AG09319 (cell line): ENCODE measurements around the gene NKIRAS2.

Experiments used
- DNase-seq: peaks from one replicate; pipeline ENCODE4 v3.0.0-alpha.2; 2010; ENCODE audit warnings: low read depth; ENCODE audit errors: extremely low read depth
- TF ChIP-seq, protein P1 (sequence below): IDR thresholded peaks from 2 replicates; pipeline ENCODE4 v1.5.1; 2011; ENCODE audit warnings: low read depth, mild to moderate bottlenecking, inconsistent platforms, low read length, moderate library complexity

NKIRAS2 gene

DNA sequence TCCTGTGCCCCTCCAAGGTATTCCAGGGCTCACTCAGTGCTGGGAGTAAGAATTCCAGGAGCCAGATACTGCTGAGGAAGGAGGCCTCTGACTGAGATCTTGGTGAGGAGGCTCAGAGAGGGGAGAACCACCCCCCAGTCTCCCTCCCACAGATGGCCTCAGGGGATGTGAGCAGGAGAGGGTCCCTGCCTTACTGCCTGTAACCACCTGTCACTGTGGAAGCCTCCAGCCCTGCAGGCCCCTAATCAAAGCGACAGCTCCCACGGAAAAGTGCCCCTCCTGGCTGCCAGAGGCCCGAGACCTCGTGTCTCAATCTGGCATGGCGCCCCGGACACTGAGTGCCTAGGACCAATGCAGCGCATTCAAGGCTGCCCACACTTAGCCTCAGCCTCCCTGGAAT is 38.2 kb downstream of the NKIRAS2 start:
- no peak for DNase-seq
- TF ChIP-seq, protein P1, sequence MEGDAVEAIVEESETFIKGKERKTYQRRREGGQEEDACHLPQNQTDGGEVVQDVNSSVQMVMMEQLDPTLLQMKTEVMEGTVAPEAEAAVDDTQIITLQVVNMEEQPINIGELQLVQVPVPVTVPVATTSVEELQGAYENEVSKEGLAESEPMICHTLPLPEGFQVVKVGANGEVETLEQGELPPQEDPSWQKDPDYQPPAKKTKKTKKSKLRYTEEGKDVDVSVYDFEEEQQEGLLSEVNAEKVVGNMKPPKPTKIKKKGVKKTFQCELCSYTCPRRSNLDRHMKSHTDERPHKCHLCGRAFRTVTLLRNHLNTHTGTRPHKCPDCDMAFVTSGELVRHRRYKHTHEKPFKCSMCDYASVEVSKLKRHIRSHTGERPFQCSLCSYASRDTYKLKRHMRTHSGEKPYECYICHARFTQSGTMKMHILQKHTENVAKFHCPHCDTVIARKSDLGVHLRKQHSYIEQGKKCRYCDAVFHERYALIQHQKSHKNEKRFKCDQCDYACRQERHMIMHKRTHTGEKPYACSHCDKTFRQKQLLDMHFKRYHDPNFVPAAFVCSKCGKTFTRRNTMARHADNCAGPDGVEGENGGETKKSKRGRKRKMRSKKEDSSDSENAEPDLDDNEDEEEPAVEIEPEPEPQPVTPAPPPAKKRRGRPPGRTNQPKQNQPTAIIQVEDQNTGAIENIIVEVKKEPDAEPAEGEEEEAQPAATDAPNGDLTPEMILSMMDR: no peak

- TF ChIP-seq, protein P1: no peak
- DNase-seq: no peak
These were observed 39.9 kb downstream of the NKIRAS2 start for GRCh38 chr17:42059815-42060214.

DNA sequence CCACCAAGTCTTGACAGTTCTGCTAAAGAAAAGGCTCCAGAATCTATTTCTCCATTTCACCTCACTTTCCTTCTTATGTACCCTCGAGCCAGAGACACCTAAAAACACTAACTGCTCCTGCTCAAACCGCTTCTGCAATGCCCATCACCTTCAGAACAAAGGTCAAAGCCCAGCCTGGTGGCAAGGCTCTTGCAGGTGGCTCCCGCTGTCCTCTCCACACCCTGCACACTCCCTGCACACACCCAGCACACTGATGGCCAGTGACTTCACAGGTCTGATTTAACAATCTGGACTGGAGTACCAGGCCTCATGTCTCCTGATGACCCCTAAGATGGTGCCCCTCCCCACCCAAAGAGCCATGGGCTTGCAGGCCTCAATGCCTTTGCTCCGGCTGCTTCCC is 40.3 kb downstream of the NKIRAS2 start:
- DNase-seq: no peak
- TF ChIP-seq, protein P1: no peak

- DNase-seq: no peak
- TF ChIP-seq, protein P1: no peak
These were observed 42.0 kb downstream of the NKIRAS2 start for GRCh38 chr17:42061646-42062487.

GRCh38 chr17:42062681-42063080 is 42.8 kb downstream of the NKIRAS2 start:
- no peak for DNase-seq
- TF ChIP-seq, protein P1: no peak

DNA sequence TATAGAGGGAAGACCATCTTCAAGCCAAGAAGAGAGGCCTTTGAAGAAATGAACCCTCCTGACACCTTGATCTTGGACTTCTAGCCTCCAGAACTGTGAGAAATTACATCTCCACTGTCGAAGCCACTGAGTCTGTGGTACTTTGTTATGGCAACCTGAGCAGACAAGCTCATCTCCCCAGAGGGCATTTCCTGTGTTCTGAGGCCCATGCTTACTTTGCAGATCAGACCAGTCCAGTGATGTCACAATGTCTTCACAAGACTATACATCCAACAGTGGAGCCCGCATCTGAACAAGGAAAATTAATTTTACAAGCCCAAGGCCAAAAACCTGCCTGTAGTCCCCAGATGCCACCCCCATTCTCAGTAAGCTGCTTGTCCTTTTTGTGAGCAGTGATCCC is 45.3 kb downstream of the NKIRAS2 start:
- DNase-seq: no peak
- TF ChIP-seq, protein P1: no peak

DNA sequence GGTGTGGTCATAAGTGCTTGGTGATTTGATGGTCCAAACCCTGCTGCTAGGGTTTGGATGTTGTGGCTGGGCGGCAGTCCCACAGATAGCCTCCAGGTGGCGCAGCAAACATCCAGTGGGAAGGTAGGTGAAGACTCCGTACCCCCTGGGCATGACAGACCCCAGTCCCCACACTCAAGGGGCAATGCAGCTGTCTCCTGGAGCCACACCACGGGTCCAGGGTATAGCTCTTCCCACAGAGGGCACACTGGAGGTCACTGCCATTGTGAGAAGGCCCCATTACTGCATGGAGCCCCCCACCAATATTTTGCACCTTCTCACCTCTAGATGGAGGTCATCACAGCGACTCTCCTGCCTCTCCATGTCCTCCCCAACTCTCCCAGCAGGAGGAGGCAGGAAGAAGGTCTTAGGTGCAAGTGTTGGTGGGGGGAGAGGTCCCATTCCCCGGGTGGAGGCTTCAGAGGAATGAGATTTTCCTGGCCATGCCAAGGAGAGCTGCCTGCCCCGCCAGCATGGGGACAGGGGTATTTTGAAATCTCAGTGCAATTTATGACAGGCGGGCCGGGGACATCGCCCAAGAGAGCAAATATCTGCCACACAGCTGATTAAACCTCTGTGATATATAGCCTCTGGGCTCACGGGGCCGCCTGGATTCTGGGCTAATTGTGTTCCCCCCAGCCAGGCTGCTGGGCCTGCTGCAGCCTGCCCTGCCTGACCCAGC is 47.6 kb downstream of the NKIRAS2 start:
- no peak for DNase-seq

More for the DNA sequence above, 47.6 kb downstream of the NKIRAS2 start:
- TF ChIP-seq, protein P1: peak; percentile 89
